ENCODE data around the gene FAF2. TPM values are rescaled to one million over a fixed set of nuclear protein-coding genes. Genes with fewer than 3 reads are reported as not detected.

Gene FAF2
- total and polyA plus RNA-seq, 10 donors = 7.6 to 41.3 (median 31.8) TPM

GRCh38 chr5:176524987-176525386 is 76.8 kb downstream of the FAF2 start:
- H3K9me3 ChIP-seq = no peaks in the 10 kb centered on the region
- no peak for DNase-seq
- H3K36me3 ChIP-seq = peaks cover 0 to 50% (median 27%) of the 10 kb centered on the region in 6 donors
- peaks cover 7 to 40% (median 16%) of the 10 kb centered on the region in 6 donors for H3K4me1 ChIP-seq
- no peak overlapping the region for H3K4me3 ChIP-seq
- intact Hi-C loops (cut with DNase I; ENCODE audit: low total_unique reads) = no loop called here
- H3K27ac ChIP-seq = no peak overlapping the region
- WGBS, 5 donors = 88 to 94% (median 92%) methylated on average over 15 of the region's 15 CpGs
- TF ChIP-seq POLR2AphosphoS5 (IDR thresholded peaks at IDR 0.05) (peak; percentile 42 to 70 (median 46)), POLR2A (IDR thresholded peaks at IDR 0.05) (no peak)
- H3K27me3 ChIP-seq (replicated peaks in 1 of 7) = no peaks in the 10 kb centered on the region

GRCh38 chr5:176525677-176526076 is 77.5 kb downstream of the FAF2 start:
- no peak overlapping the region for H3K27ac ChIP-seq
- peaks cover 12 to 47% (median 23%) of the 10 kb centered on the region in 6 donors for H3K4me1 ChIP-seq
- no peaks in the 10 kb centered on the region for H3K27me3 ChIP-seq (replicated peaks in 1 of 7)
- no peak for DNase-seq
- no peak overlapping the region for H3K4me3 ChIP-seq
- no peaks in the 10 kb centered on the region for H3K9me3 ChIP-seq
- intact Hi-C loops (cut with DNase I; ENCODE audit: low total_unique reads) = no loop called here
- H3K36me3 ChIP-seq = peaks cover 0 to 57% (median 31%) of the 10 kb centered on the region in 6 donors
- TF ChIP-seq POLR2AphosphoS5 (IDR thresholded peaks at IDR 0.05) = peak; percentile 24 to 62 (median 48)
- TF ChIP-seq POLR2A (IDR thresholded peaks at IDR 0.05) = no peak
- no peak for TF ChIP-seq CTCF (IDR thresholded peaks at IDR 0.05 in 8 of 11, conservative IDR thresholded peaks at IDR 0.05 in 3 of 11)
- WGBS, 5 donors = 92 to 97% (median 96%) methylated on average over 9 of the region's 9 CpGs

DNA sequence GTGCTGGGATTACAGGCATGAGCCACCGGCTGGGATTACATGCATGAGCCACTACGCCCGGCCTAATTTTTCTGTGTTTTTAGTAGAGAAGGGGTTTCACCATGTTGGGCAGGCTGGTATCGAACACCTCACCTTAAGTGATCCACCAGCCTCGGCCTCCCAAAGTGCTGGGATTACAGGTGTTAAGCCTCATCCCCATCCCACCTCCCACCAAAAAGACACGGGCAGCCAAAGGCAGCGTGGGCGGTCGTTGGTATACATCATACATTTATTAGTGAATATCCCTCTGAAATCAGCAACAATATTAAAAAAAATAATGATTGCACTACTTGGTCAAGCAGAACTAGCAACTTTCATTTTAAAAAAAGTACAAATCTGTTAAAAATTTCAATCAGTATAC is 78.3 kb downstream of the FAF2 start:
- 93 to 98% (median 96%) methylated on average over 9 of the region's 9 CpGs for WGBS, 5 donors
- H3K36me3 ChIP-seq = peaks cover 0 to 64% (median 38%) of the 10 kb centered on the region in 6 donors

DNA sequence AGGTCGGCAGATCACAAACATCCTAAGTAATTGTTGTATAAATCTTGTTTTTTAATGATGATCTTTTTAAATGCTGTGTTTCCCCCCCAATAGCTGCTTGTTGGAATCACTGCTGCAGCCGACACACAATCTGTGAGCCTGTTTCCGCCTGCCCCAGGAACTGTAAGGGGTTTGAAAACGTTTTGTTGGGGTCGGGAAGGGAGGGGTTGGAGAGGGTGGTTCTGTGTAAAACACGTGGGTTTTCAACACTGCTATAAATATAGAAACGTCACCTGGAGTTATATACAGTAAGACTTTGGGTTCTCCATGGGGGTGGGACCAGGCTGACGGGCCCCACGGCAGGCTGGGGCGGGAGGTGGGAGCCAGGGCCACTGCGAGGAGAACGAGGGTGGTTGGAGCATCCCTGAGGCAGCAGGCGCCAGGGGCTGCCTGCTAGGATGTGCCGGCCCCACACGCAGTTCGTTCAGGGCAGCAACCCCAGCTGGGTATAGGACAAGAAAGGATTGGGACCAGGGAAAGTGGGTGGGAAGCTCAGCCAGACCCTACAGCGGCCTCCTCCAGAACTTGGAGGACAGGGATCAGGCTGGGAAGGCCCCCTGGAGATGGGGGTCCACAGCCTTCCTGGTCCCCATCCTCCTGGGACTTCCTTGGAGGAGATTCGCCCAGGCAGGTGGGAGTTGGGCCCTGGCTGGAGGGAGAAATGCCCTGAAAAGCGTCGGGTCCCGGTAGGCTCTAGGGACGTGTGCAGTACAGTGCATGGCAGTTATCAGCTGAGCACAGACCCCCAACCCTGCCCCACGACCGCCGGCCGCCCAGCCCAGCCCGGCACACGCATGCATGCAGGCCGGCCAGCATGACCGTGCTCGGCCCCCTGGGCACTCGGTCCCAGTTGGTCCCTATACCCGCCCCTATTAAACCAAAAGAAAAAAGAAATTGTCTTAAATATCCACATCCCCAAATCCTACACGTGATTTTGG is 79.3 kb downstream of the FAF2 start:
- H3K4me1 ChIP-seq = peaks cover 30 to 65% (median 42%) of the 10 kb centered on the region in 6 donors
- 84 to 85% (median 84%) methylated on average over 29 to 34 of the region's 34 CpGs for WGBS, 5 donors
- TF ChIP-seq CTCF (IDR thresholded peaks at IDR 0.05 in 8 of 11, conservative IDR thresholded peaks at IDR 0.05 in 3 of 11) (no peak), POLR2AphosphoS5 (IDR thresholded peaks at IDR 0.05) (peak; percentile 18 to 62 (median 39)), POLR2A (IDR thresholded peaks at IDR 0.05) (no peak)

More for the DNA sequence above, 78.3 kb downstream of the FAF2 start:
- H3K4me3 ChIP-seq = no peak overlapping the region
- intact Hi-C loops (cut with DNase I; ENCODE audit: low total_unique reads) = no loop called here
- H3K27ac ChIP-seq = no peak overlapping the region
- peaks cover 19 to 55% (median 31%) of the 10 kb centered on the region in 6 donors for H3K4me1 ChIP-seq
- no peaks in the 10 kb centered on the region for H3K27me3 ChIP-seq (replicated peaks in 1 of 7)
- TF ChIP-seq CTCF (IDR thresholded peaks at IDR 0.05 in 8 of 11, conservative IDR thresholded peaks at IDR 0.05 in 3 of 11) (no peak), POLR2AphosphoS5 (IDR thresholded peaks at IDR 0.05) (no peak), POLR2A (IDR thresholded peaks at IDR 0.05) (no peak)
- no peaks in the 10 kb centered on the region for H3K9me3 ChIP-seq
- DNase-seq = peak; percentile 64

More for the DNA sequence above, 79.3 kb downstream of the FAF2 start:
- intact Hi-C loops (cut with DNase I; ENCODE audit: low total_unique reads) = no loop called here
- no peaks in the 10 kb centered on the region for H3K9me3 ChIP-seq
- H3K27me3 ChIP-seq (replicated peaks in 1 of 7) = no peaks in the 10 kb centered on the region
- peak; percentile 75 for DNase-seq
- peak overlapping the region in 2 of 8 donors; percentile 17 to 99 for H3K27ac ChIP-seq
- H3K4me3 ChIP-seq = no peak overlapping the region
- H3K36me3 ChIP-seq = peaks cover 0 to 75% (median 47%) of the 10 kb centered on the region in 6 donors
